Measurements from ENCODE around the gene FRMD6.

- TF ChIP-seq ZNF274 (IDR thresholded peaks at IDR 0.05; ENCODE audit: low read depth, low read length) (no peak), SUZ12 (IDR thresholded peaks at IDR 0.05; ENCODE audit: extremely low read depth, insufficient read depth, insufficient read length) (no peak), YY1 (IDR thresholded peaks at IDR 0.05; ENCODE audit: insufficient read depth, insufficient read length) (no peak)
These were observed 42.3 kb upstream of the FRMD6 start for GRCh38 chr14:51609251-51609954.
